GM15510 (cell line): ENCODE data around the gene FAM83F.

Source experiments
- POLR2A ChIP-seq: IDR thresholded peaks from 3 replicates; pipeline ENCODE4 v1.6.1; 2011; ENCODE audit warnings: borderline replicate concordance; ENCODE audit not compliant: insufficient read length; ENCODE audit errors: extremely low read depth

Gene FAM83F

DNA sequence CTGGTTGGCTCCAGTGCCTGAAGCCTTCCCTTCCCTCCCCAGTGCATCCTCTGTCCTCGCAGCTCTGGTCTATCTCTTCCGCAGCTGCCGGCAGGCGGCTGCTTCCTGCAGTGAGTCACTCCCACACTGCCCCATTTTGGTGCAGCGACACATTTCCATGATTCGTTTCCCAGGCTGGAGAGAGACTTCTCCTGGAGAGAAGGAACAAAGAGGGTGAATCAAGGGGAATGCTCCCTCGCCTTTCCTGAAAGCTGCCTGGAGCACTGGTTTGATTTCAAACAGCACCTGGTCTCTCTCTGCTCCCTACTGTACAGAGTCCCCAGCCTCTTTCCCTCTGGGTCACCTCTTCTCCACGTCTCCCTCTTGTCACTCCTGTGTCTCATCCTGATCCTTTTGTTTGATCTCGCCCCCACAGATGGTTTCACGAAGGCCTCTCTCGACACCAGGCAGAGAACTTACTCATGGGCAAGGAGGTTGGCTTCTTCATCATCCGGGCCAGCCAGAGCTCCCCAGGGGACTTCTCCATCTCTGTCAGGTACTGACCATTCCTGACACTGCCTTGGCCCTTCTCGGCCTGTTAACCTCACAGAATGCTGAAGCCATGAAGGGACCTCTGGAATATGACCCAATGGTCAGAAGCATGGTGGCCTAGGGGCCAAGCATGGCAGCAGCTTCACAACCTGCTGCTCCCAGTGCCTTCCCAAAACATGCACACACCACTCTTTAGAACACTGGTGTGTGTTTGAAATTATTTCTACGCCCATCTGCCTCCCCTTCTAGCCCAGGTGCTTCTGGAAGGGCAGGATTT lies 34.9 kb upstream of the FAM83F start, which contains the start of gene TMA7B:
TSS of gene TMA7B (plus strand) at position 758 of the 808 bp plus-strand sequence. CDS start 3,978 bp downstream, outside the sequence.
- TF ChIP-seq POLR2A = no peak

DNA sequence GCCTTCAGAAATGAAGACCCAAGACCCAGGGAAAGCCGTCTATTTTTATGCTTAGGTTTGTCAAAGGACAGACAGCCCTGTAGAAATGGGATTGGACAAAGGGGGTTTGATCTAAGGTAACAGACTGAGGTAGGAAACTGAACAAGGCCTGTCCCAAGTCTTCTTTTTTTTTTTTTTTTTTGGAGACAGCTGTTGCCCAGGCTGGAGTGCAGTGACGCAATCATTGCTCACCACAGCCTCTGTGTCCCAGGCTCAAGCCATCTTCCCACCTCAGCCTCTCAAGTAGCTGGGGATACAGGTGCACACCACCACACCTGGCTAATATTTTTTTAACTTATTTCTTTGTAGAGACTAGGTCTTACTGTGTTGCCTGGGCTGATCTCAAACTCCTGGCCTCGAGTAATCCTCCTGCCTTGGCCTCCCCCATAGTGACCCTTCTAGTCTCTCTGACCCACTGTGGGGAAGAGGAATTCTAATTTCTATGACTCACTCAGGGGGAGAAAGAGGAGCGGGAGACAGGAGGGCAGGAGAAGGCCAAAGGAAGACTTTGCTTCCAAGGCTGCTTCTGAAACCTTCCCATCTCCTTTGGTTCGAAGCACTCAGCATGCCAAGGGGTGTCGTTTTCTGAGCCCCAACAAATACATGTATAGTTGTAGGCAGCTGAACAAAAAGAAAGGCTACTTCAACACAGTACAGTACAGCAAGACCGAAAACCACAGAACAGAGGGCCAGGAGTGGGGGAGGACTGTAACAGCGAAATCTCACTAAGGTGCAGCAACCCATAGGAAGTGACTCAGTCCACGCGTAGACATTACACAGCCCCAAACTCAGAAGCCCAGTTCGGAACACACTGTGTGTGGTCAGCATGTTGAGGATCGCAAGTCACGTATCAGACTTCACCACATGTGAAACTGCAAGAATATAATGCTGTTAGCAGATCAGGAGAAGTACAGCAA lies 33.7 kb upstream of the FAM83F start:
- no peak for TF ChIP-seq POLR2A

DNA sequence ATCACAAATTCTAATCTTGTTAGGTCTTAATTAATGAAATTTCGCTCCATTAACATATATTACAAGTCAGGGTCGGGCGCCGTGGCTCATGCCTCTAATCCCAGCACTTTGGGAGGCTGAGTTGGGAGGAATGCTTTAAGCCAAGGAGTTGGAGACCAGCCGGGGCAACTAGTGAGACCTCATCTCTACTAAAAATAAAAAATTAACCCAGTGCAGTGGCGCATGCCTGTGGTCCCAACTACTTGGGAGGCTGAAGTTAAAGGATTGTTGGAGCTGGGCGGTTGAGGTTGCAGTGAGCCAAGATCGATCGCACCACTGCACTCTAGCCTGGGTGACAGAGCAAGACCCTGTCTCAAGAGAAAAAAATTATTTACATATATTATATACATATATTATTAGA lies 32.7 kb upstream of the FAM83F start:
- no peak for TF ChIP-seq POLR2A

DNA sequence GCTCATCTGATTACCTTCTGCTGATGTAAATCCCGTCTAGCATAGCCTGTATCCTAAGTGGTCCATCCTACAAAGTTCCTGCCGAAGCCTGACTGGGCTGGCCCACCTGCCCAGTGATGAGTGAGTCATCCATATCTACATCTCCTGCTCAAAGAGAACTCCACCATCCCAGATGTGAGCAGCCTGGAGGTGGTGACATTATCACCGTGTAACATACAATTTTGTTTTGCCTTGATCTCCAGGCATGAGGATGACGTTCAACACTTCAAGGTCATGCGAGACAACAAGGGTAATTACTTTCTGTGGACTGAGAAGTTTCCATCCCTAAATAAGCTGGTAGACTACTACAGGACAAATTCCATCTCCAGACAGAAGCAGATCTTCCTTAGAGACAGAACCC lies 29.0 kb upstream of the FAM83F start:
- TF ChIP-seq POLR2A = no peak

DNA sequence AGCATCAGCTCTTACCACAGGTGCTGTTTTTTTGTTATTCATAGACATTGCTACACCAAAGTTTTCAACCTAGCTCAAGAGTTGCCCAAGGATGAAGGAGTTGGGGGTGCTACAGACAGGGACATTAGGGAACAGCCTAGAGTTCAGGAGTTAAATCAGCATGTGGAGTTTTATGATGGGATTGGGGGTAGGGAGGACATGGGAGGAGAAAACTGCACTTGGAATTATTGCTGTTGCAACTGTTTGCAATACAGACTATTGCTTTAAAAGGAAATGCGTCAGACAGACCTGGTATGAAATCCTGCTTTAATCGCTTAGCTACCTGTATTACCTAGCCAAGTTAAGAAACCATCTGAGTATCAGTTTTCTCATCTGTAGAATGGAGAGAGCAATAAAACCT lies 28.3 kb upstream of the FAM83F start:
- no peak for TF ChIP-seq POLR2A

DNA sequence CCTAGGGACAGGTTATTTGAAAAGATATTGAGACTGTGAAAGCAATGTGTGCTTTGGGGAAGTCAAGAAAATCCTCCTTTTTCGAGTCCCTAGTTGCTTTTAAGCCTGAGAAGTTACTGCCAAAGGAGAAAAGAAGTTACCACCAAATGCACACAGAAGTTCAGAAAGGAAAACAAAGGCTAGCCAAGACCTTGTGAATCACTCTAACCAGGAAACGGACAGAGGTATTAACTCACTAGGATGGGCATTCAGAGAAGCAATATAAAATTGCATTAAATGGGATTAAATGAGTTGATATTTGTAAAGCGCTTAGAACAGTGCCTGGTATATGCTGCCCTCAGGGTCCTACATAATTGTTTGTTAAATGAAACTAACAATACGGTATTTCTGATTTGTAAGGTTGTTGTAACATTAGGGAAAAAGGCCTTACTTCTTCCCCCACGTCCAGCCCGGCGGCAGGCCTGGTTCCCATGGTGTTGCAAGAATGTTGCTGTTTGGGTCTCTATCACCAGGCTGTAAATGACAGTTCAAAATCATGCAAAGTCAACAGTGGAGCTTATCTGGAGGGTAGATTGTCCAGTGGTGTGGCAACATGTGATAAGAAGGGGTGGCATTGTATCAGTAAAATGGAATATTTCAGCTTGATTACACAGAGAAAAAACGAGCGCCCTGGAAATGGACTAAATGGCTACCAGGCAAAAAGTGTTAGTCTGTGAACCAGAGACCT lies 27.5 kb upstream of the FAM83F start:
- TF ChIP-seq POLR2A = no peak

DNA sequence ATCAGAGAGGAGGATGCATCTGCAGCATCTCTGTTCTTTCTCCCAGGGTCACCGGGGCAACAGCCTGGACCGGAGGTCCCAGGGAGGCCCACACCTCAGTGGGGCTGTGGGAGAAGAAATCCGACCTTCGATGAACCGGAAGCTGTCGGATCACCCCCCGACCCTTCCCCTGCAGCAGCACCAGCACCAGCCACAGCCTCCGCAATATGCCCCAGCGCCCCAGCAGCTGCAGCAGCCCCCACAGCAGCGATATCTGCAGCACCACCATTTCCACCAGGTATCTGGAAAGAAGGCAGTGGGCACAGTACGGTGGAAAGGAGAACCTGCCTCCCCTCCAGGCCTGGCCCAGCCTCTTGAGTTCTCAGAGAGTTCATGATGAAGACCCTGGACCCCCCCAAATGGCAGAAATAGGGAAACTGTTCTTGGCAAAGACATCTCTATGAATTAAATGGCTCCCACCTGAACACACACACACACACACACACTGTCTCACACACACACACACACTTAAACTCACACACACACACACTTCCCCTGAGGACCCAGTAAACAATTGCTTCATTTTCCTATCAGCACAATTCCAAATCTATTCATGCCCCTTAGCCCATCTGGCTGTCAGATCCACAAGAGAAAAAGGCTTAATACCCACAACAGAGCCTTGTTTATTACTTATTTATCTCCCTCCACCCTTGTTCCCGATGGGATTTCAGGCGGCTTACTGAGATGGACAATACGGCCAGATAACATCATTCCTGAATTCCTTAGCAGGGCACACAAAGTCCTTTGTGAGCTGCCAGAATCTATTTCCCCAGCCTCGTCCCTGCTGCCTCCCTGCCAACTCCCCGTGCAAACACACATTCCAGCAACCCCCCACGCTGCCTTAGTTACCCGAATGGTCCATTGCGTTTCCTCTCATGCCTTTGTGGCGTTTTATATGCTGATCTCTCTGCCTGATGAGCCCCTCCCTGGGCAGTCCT lies 26.5 kb upstream of the FAM83F start:
- TF ChIP-seq POLR2A = no peak

DNA sequence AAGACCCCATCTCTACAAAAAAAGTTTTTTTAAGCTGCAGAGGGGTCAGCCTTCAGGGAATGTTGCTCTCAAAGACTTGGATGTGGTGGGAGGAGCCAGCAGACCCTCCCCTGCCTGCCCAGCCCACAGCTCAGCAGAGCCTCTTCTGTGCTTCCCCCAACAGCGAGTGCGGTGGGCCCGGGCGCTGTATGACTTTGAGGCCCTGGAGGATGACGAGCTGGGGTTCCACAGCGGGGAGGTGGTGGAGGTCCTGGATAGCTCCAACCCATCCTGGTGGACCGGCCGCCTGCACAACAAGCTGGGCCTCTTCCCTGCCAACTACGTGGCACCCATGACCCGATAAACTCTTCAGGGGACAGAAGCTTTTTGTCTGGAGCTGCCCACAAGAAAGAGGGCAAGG lies 24.0 kb upstream of the FAM83F start:
- TF ChIP-seq POLR2A = no peak

DNA sequence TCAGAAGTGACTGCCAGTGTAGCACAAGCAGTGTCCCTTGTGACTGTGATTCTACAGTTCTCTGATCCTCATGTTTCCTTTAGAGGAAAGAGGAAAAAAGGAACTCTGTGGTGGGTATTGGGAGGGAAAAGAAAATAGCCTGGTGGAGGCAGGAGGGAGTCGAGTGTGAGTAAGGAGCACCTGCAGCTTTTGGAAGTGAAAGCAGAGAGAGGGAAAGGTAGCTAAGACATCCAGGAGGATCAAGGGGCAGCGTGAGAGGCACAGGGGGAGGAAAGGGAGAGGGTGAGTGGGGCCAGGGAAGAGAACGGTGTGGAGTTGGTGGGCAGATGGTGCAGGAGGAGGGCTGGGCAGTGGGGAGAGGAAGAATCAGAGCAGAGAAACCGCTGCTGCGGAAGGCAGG lies 22.1 kb upstream of the FAM83F start:
- no peak for TF ChIP-seq POLR2A

DNA sequence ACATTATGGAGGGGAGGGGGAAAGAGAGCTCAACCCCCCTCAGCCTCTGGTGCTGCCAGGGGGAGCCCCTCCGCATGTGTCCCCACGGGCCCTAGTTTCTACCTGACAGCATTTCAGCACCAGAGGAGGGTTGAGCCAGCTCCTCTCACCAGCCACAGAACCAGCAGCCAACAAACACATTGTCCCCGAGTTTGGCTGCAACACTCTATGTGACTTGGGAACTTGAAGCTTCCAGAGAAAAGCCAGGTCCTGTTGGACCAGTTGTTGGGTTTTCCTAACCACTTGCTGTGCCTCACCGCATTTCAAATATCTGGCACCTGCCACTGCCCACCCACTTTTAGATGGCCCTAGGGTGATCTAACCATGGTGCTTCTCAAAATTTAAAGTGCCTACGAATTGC lies 21.1 kb upstream of the FAM83F start:
- TF ChIP-seq POLR2A = no peak

DNA sequence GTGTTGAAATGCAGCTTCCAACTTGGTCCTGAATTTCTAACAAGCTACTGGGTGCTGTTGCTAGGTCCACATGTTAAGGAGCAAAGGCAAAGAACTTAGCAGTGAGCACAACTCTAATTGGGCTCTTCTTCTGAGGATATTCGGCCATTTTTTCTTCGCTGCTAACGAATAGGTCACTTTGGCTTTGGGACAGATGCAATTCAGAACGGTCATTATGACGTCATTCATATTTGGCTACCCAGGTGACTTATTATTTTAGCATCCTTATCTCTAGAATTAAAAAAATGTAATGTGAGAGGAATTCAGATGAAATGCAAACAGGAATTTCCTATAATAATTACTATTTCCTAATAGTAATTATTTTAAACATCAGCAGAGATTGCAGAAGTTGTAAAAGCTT lies 20.7 kb upstream of the FAM83F start:
- no peak for TF ChIP-seq POLR2A

DNA sequence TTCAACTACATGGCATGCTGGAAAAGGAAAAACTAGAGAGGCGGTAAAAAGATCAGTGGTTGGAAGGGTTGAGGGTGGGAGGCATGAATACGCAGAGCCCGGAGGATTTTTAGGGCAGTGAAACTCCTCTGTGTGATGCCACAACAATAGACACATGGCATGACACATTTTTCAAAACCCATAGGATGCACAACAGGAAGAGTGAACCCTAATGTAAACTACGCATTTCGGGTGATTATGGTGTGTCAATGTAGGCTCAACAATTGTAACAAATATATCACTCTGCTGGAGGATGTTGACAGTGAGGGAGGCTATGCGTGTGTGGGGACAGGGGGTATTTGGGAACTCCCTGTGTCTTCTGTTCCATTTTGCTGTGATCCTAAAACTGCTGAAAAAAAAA lies 15.7 kb upstream of the FAM83F start:
- TF ChIP-seq POLR2A = no peak

DNA sequence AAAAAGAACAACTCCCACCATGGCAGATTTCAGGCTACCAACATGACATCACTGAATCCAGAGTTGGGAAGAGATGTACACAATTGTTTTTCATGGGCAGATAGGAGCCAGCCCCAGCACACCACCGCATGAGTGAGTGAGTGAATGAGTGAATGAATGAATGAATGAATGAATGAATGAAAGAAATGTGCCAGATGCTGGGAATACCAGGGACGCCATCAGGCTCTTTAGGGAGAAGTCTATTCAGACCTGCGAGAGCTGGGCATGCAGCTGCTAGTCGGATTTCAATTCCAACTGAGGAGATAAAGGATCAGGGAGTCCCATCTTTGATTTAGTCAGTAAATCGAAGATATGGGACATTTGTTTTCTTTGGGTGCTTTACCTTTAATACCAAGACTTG lies 15.3 kb upstream of the FAM83F start:
- TF ChIP-seq POLR2A = no peak

DNA sequence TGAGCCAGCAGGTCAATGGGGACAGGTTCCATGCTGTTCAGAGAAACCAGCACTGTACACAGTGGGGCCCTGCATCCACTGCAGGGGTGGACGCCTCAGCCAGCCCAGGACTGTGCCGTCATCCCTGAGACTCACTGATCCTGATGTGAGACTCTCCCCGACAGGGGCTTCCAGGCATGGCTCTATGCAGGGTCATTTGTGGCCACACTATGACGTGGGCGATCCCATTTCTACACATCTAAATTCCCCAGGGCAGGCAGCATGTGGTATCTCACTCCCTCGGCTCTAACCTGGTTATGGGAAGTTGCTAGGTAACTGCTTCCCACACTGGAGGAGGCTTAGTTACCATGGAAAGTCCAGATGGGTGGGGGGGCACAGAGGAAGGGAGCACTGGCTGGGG lies 14.2 kb upstream of the FAM83F start:
- TF ChIP-seq POLR2A = no peak

DNA sequence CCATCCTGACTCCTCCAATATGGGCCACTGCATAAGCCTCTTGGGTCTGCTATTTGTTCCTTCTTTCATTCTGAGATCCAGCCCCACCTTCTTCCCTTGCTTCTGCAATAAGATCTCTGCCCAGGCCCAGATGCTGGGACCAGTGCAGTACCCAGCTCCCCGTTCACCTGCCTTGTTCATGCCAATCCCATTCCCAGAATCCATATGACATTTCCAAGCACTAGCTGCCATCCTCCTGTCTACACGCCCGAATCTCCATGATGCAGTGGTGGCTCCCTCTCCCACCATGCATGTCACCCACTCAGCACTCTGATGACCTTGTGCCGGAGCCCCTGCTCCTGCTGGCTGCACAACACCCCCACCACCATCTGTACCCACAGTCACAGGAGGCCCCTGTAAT lies 11.4 kb upstream of the FAM83F start:
- no peak for TF ChIP-seq POLR2A

DNA sequence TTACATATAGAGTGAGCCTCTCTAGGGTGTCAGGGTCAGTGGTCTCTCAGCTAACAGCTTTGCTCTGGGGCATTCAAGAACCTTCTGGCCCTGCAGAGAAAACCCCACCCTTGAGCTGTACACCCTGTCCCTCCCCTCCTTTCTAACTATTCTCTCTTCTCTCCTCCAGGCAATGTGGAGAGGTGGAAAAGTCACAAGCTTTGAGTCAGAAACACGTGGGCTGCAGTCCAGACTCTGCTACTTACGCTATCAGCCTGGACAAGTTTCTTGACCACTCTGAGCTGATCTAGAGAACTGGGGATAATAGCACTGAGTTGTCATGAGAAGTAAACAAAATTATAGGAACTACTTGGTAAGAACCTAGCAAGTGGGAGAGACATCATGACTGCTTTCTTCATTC lies 10.7 kb upstream of the FAM83F start:
- TF ChIP-seq POLR2A = no peak
